Measurements from ENCODE around the gene RAB11A.

Gene RAB11A

GRCh38 chr15:65909831-65910230, 40.5 kb downstream of the RAB11A start:
- Histone ChIP-seq H3K27me3 (ENCODE audit: insufficient read depth, poor library complexity, severe bottlenecking) (no peaks in the 10 kb centered on the region), H3K27ac (replicated peaks) (no peak overlapping the region), H3K4me3 (replicated peaks; ENCODE audit: insufficient read depth, low read length) (no peak overlapping the region)
- TF ChIP-seq CTCF (IDR thresholded peaks at IDR 0.05; ENCODE audit: insufficient read depth, low read length) (no peak), POLR2AphosphoS5 (IDR thresholded peaks at IDR 0.05; ENCODE audit: low read depth) (no peak), SPI1 (IDR thresholded peaks at IDR 0.05; ENCODE audit: borderline replicate concordance, low read depth) (no peak), GABPA (IDR thresholded peaks at IDR 0.05; ENCODE audit: low read depth) (no peak), REST (IDR thresholded peaks at IDR 0.05; ENCODE audit: insufficient replicate concordance, low read depth) (no peak)
- DNase-seq (ENCODE audit: low read depth in 1 of 2, low spot score in 1 of 2), result no peak

GRCh38 chr15:65910341-65910740, 41.0 kb downstream of the RAB11A start:
- TF ChIP-seq SPI1 (IDR thresholded peaks at IDR 0.05; ENCODE audit: borderline replicate concordance, low read depth), result no peak
- TF ChIP-seq CTCF (IDR thresholded peaks at IDR 0.05; ENCODE audit: insufficient read depth, low read length), result no peak
- no peak for TF ChIP-seq REST (IDR thresholded peaks at IDR 0.05; ENCODE audit: insufficient replicate concordance, low read depth)
- TF ChIP-seq GABPA (IDR thresholded peaks at IDR 0.05; ENCODE audit: low read depth), result no peak
- TF ChIP-seq POLR2AphosphoS5 (IDR thresholded peaks at IDR 0.05; ENCODE audit: low read depth), result no peak
- DNase-seq (ENCODE audit: low read depth in 1 of 2, low spot score in 1 of 2), result no peak
- H3K27me3 ChIP-seq (ENCODE audit: insufficient read depth, poor library complexity, severe bottlenecking), result no peaks in the 10 kb centered on the region
- no peak overlapping the region for H3K4me3 ChIP-seq (replicated peaks; ENCODE audit: insufficient read depth, low read length)
- H3K27ac ChIP-seq (replicated peaks), result no peak overlapping the region

GRCh38 chr15:65912235-65912634, 42.9 kb downstream of the RAB11A start:
- no peaks in the 10 kb centered on the region for H3K27me3 ChIP-seq (ENCODE audit: insufficient read depth, poor library complexity, severe bottlenecking)
- no peak overlapping the region for H3K4me3 ChIP-seq (replicated peaks; ENCODE audit: insufficient read depth, low read length)
- DNase-seq (ENCODE audit: low read depth in 1 of 2, low spot score in 1 of 2), result no peak
- H3K27ac ChIP-seq (replicated peaks), result no peak overlapping the region
- no peak for TF ChIP-seq SPI1 (IDR thresholded peaks at IDR 0.05; ENCODE audit: borderline replicate concordance, low read depth)
- TF ChIP-seq REST (IDR thresholded peaks at IDR 0.05; ENCODE audit: insufficient replicate concordance, low read depth), result no peak
- TF ChIP-seq CTCF (IDR thresholded peaks at IDR 0.05; ENCODE audit: insufficient read depth, low read length), result no peak
- no peak for TF ChIP-seq POLR2AphosphoS5 (IDR thresholded peaks at IDR 0.05; ENCODE audit: low read depth)
- TF ChIP-seq GABPA (IDR thresholded peaks at IDR 0.05; ENCODE audit: low read depth), result no peak

All from HL-60 (cell line).